ENCODE measurements around the gene SASH1. TPM values are rescaled to one million over a fixed set of nuclear protein-coding genes. Genes with fewer than 3 reads are reported as not detected.

The SASH1 gene
- total RNA-seq, 2 donors from 2014 or later, result 14.9 to 16.4 TPM

GRCh38 chr6:148406579-148407371, 64.1 kb downstream of the SASH1 start:
- no peak overlapping the region for H3K27ac ChIP-seq
- TF ChIP-seq CTCF (IDR thresholded peaks at IDR 0.05), result no peak
- H3K36me3 ChIP-seq, result no peaks in the 10 kb centered on the region
- H3K9me3 ChIP-seq, result no peaks in the 10 kb centered on the region
- H3K4me1 ChIP-seq, result no peaks in the 10 kb centered on the region
- no peak overlapping the region for H3K9ac ChIP-seq (ENCODE audit: low read depth in 2 of 2, low read length in 2 of 2)
- H3K4me3 ChIP-seq, result no peak overlapping the region
- H3K27me3 ChIP-seq, result no peaks in the 10 kb centered on the region
- intact Hi-C loops (cut with DNase I), result no loop called here
- no peak for DNase-seq

- H3K4me1 ChIP-seq, result no peaks in the 10 kb centered on the region
- no peak for TF ChIP-seq CTCF (IDR thresholded peaks at IDR 0.05)
- H3K9me3 ChIP-seq, result no peaks in the 10 kb centered on the region
- H3K36me3 ChIP-seq, result no peaks in the 10 kb centered on the region
- intact Hi-C loops (cut with DNase I), result no loop called here
- H3K4me3 ChIP-seq, result no peak overlapping the region
- no peak overlapping the region for H3K9ac ChIP-seq (ENCODE audit: low read depth in 2 of 2, low read length in 2 of 2)
- no peak for DNase-seq
- no peaks in the 10 kb centered on the region for H3K27me3 ChIP-seq
- H3K27ac ChIP-seq, result no peak overlapping the region
These were observed 64.7 kb downstream of the SASH1 start for GRCh38 chr6:148407372-148407771.

GRCh38 chr6:148413321-148414091, 70.9 kb downstream of the SASH1 start:
- no peak for TF ChIP-seq CTCF (IDR thresholded peaks at IDR 0.05)
- Histone ChIP-seq H3K4me3 (no peak overlapping the region), H3K36me3 (no peaks in the 10 kb centered on the region), H3K9ac (ENCODE audit: low read depth in 2 of 2, low read length in 2 of 2) (no peak overlapping the region), H3K9me3 (no peaks in the 10 kb centered on the region), H3K27me3 (no peaks in the 10 kb centered on the region), H3K27ac (no peak overlapping the region), H3K4me1 (no peaks in the 10 kb centered on the region)
- intact Hi-C loops (cut with DNase I), result no loop called here
- DNase-seq, result no peak

- no peaks in the 10 kb centered on the region for H3K9me3 ChIP-seq
- no peak overlapping the region for H3K27ac ChIP-seq
- no peak for TF ChIP-seq CTCF (IDR thresholded peaks at IDR 0.05)
- no peaks in the 10 kb centered on the region for H3K27me3 ChIP-seq
- H3K36me3 ChIP-seq, result no peaks in the 10 kb centered on the region
- H3K4me1 ChIP-seq, result no peaks in the 10 kb centered on the region
- no peak for DNase-seq
- H3K4me3 ChIP-seq, result no peak overlapping the region
- no peak overlapping the region for H3K9ac ChIP-seq (ENCODE audit: low read depth in 2 of 2, low read length in 2 of 2)
- intact Hi-C loops (cut with DNase I), result no loop called here
These were observed 71.5 kb downstream of the SASH1 start for GRCh38 chr6:148414092-148414489.

- DNase-seq, result no peak
- no peak for TF ChIP-seq CTCF (IDR thresholded peaks at IDR 0.05)
- no peak overlapping the region for H3K9ac ChIP-seq (ENCODE audit: low read depth in 2 of 2, low read length in 2 of 2)
- H3K4me1 ChIP-seq, result no peaks in the 10 kb centered on the region
- no peak overlapping the region for H3K27ac ChIP-seq
- no peak overlapping the region for H3K4me3 ChIP-seq
- intact Hi-C loops (cut with DNase I), result no loop called here
- no peaks in the 10 kb centered on the region for H3K36me3 ChIP-seq
- H3K27me3 ChIP-seq, result no peaks in the 10 kb centered on the region
- no peaks in the 10 kb centered on the region for H3K9me3 ChIP-seq
These were observed 72.2 kb downstream of the SASH1 start for GRCh38 chr6:148414836-148415235.
